HEK293T (cell line): ENCODE data around the gene ODAD3.
"Not testable (repeated sequence)": the region's sequence is repeated elsewhere in the genome, so short reads cannot be mapped to it uniquely, and the experiment has no call there.

Experiments used
- CTCF ChIA-PET: fragments of 350-600 bp; formaldehyde crosslinking; extraction: SDS; loops from one replicate; lab custom pipeline; 2021; ENCODE audit warnings: antibody characterized with exemption, inconsistent platforms; lab: Yijun Ruan, JAX
- POLR2A ChIA-PET: fragments of 350-600 bp; formaldehyde crosslinking; extraction: SDS; loops from one replicate; lab custom pipeline; 2020; ENCODE audit warnings: antibody characterized with exemption, inconsistent platforms; lab: Yijun Ruan, JAX
- DNase-seq: peaks from one replicate; pipeline ENCODE4 v3.0.0; 2012; ENCODE audit warnings: mixed read lengths; ENCODE audit errors: extremely low spot score
- ARNT ChIP-seq: fragments of 450-650 bp; IDR thresholded peaks from 2 replicates; pipeline ENCODE4 v1.6.1; 2017; ENCODE audit warnings: mild to moderate bottlenecking
- BHLHE40 ChIP-seq: fragments of 450-650 bp; IDR thresholded peaks from 2 replicates; pipeline ENCODE4 v1.6.1; 2016; ENCODE audit warnings: mild to moderate bottlenecking, moderate library complexity, borderline replicate concordance
- CTBP1 ChIP-seq: fragments of 450-650 bp; IDR thresholded peaks from 2 replicates; pipeline ENCODE4 v1.6.1; 2016; ENCODE audit warnings: borderline replicate concordance
- ELF4 ChIP-seq: fragments of 450-650 bp; IDR thresholded peaks from 2 replicates; pipeline ENCODE4 v1.6.1; 2017; ENCODE audit warnings: antibody characterized with exemption
- FOXA1 ChIP-seq: fragments of 450-650 bp; IDR thresholded peaks from 2 replicates; pipeline ENCODE4 v1.6.1; 2016; ENCODE audit warnings: mild to moderate bottlenecking
- FOXK2 ChIP-seq: fragments of 450-650 bp; IDR thresholded peaks from 2 replicates; pipeline ENCODE4 v1.6.1; 2016; ENCODE audit warnings: mild to moderate bottlenecking
- FOXM1 ChIP-seq: fragments of 450-650 bp; IDR thresholded peaks from 2 replicates; pipeline ENCODE4 v1.6.1; 2017; ENCODE audit warnings: mild to moderate bottlenecking, borderline replicate concordance
- HDGF ChIP-seq: fragments of 450-650 bp; IDR thresholded peaks from 2 replicates; pipeline ENCODE4 v1.6.1; 2017; ENCODE audit warnings: antibody characterized with exemption, borderline replicate concordance
- L3MBTL2 ChIP-seq: fragments of 450-650 bp; conservative IDR thresholded peaks from 2 replicates; pipeline ENCODE4 v1.6.1; 2016; ENCODE audit warnings: mild to moderate bottlenecking
- LEF1 ChIP-seq: fragments of 450-650 bp; IDR thresholded peaks from 2 replicates; pipeline ENCODE4 v1.6.1; 2017; ENCODE audit warnings: mild to moderate bottlenecking, borderline replicate concordance
- NFRKB ChIP-seq: fragments of 450-650 bp; IDR thresholded peaks from 2 replicates; pipeline ENCODE4 v1.6.1; 2016; ENCODE audit warnings: mild to moderate bottlenecking, moderate library complexity
- SP1 ChIP-seq: fragments of 450-650 bp; IDR thresholded peaks from 2 replicates; pipeline ENCODE4 v1.6.1; 2017
- SUZ12 ChIP-seq: fragments of 450-650 bp; IDR thresholded peaks from 2 replicates; pipeline ENCODE4 v1.6.1; 2016; ENCODE audit warnings: mild to moderate bottlenecking
- TARDBP ChIP-seq: fragments of 450-650 bp; IDR thresholded peaks from 2 replicates; pipeline ENCODE4 v1.6.1; 2016
- ZNF384 ChIP-seq: fragments of 450-650 bp; IDR thresholded peaks from 2 replicates; pipeline ENCODE4 v1.6.1; 2016
- TF ChIP-seq, protein P1 (sequence below): fragments of 450-650 bp; IDR thresholded peaks from 2 replicates; pipeline ENCODE4 v1.6.1; 2016

The ODAD3 gene

DNA sequence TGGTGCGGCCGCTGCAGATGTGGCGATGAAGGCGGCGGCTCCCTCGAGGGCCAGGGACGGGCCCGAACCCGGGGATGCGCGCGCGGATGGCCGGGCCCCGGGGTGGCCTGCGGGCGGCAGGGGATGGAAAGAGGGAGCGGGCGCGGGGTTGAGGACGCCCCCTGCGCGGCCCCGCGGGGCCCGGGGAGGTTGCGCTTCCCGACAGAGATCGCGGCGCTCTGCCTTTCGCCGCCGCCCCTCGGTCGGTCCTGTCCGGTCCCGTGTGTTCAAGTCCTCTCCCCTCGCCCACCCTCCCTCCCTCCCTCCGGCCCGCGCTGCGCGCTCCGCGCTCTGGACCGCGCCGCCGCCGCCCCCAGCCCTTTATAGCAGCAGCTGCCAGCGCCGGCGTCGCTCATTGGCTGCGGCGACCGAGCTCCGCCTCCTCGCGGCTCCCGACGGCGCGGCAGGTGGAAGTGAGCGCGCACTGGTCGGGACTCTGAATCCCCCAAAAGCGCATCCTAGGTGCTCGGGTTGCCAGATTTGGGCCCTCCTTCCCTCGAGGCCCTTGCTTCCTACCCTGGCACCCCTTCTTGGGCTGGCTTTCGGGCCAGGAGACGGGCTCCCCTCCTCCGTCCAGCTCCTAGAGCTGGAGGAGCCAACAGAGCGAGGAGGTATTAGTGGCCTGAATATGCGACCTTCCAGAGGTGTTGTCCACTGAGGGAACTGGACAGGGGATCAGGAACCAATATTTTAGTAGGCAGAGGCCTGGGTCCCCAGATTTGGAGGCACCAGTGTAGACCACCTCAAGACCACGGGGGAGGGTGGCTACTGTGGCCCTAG is 46.0 kb upstream of the ODAD3 start, which contains the start of gene ELAVL3:
Gene ELAVL3 (minus strand): TSS at position 332 of the 819 bp plus-strand sequence. CDS start 438 bp downstream, outside the sequence.
- POLR2A ChIA-PET: interaction anchor here (0.6 to 1.7 kb wide), 3 partner anchors 21 to 106 kb away, joined by 3 to 12 read pairs (median 9); partner anchors contain the start of gene SWSAP1
- CTCF ChIA-PET: interaction anchor here (3.0 kb wide), 1 partner anchor 100 kb away, joined by 14 read pairs; no protein-coding TSS in a partner anchor
- no peak for DNase-seq
- no peak for TF ChIP-seq HDGF
- TF ChIP-seq BHLHE40: no peak
- TF ChIP-seq FOXM1: no peak
- TF ChIP-seq LEF1: no peak
- no peak for TF ChIP-seq SUZ12
- TF ChIP-seq ARNT: no peak
- no peak for TF ChIP-seq CTBP1
- TF ChIP-seq FOXA1: no peak
- TF ChIP-seq NFRKB: no peak
- TF ChIP-seq FOXK2: no peak
- no peak for TF ChIP-seq L3MBTL2
- TF ChIP-seq ZNF384: no peak
- no peak for TF ChIP-seq TARDBP
- TF ChIP-seq SP1: no peak
- TF ChIP-seq, protein P1, sequence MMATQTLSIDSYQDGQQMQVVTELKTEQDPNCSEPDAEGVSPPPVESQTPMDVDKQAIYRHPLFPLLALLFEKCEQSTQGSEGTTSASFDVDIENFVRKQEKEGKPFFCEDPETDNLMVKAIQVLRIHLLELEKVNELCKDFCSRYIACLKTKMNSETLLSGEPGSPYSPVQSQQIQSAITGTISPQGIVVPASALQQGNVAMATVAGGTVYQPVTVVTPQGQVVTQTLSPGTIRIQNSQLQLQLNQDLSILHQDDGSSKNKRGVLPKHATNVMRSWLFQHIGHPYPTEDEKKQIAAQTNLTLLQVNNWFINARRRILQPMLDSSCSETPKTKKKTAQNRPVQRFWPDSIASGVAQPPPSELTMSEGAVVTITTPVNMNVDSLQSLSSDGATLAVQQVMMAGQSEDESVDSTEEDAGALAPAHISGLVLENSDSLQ: no peak

DNA sequence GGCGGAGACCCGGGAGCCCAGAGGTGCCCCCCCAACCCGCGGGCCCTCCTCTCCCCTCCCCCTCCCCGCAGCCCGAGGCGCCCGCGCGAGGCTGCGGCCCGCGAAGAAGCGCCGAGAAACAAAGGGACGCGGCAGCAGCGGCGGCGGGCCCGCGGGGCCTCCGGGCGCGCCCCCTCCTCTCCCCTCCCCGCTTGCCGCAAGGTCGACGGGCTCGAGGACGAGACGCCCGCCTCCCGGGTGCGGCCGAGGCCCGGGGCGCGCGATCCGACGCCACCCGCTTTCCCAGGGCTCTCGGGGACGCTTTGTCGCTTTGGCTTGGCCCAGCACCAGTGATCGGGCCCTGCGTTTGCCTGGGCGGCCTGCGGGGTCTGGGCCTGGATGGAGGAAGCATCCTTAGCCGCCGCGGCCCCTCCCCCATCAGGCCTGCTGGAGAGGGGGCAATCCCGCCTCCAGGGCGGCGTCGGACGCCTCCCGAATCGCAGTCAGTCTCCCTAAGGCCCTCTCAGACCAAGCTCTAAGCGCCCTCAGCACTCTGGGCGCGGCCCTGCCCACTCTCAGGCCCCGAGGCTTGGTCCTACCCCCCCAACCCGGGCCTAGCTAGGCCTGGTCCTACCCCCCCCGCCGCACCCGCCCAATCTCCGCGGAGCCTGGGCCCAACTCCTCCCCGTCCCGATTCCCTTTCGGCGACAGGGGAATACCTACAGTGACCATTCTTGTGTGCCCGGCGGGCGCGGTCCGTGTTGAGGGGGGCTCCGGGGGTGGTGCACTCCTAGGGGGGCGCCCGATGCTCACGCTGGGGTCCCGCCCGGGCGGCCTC is 45.2 kb upstream of the ODAD3 start:
- no peak for DNase-seq
- CTCF ChIA-PET: interaction anchor here (3.0 kb wide), 1 partner anchor 99 kb away, joined by 14 read pairs; no protein-coding TSS in a partner anchor
- TF ChIP-seq FOXA1: no peak
- no peak for TF ChIP-seq SUZ12
- no peak for TF ChIP-seq ARNT
- POLR2A ChIA-PET: no interaction called here

DNA sequence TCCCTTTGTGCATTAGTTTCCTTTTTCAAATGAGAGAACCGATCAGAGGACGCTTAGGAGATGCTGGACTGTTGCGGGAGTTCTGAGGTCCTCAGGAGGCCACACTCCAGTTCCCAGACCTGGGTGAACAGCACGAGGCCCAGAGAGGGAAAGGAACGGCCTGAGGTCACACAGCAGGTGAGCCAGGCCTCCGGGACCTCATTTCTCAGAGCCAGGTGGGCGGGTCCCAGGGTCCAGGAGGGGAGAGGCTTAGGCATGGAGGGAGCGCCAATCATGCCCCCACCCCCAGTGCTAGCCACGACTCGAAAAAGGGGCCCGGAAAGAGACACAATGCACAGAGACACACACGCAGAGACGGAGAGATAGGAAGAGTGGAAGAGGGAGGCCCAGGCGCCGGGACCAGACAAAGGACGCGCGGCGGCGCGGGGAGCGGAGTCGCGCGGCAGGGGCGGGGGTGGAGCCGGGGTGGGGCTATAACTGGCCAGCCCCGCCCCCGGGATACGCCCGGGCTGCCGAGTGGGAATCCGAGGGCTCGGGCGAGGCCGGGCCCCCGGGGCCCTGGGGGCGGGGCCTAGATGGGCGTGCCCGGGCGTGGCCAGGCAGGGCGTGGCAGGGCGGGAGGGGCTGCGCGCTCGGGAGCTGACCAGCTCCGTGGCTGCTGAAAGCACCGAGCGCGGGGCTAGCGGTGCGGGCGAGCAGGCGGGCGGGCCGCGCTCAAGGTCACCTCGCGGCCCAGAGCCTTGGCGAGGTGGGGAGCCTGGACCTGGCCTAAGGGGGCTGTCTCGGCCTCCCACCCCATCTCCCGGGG is 44.4 kb upstream of the ODAD3 start:
- ChIA-PET CTCF (no interaction called here), POLR2A (no interaction called here)
- TF ChIP-seq, protein P1: 0 out of 2 replicates have a peak, but pooled peaks have one; percentile 7
- no peak for TF ChIP-seq HDGF
- peak; percentile 74 for DNase-seq

DNA sequence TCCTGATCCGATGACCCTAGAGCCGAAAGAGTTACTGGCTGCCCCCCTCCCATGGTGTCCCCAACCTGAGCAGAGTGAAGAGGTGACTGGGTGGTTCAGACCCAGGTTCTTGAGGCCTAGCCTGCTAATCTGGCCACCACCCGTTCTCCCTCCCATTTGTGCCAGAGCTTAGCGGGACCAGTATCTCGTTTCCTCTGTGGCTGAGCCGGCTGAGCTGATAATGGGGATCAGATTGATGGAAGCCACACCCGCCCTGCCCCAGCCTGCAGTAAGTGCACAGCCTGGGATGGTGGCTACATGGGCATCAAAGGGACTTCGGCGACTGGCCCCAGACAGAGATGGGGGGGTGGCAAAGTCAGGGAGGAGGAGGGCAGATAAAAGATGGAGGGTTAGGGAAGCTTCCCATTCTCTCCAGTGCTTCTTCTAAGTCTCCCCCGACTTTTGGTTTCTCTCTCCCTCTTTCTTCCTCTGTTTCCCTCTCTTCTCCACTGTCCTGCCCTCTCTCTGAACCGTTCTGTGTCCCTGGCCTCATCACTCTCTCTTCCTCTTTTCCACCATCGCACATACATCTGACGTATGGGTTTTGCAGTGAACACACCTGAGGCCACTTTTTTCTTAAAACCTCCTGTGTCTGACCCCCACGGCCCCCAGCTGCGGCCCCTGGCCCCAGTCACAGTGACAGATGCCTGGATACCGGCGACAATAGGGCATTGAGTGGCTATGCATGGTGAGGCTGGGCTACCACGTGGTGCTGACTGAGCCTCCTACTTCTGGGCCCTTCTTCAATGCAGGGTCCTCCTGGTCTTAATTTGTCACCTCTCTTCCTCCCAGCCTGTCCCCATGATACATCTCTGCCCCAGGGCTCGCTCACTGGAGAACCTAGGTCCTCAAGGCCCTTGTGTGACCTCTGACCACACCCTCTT is 43.5 kb upstream of the ODAD3 start:
- POLR2A ChIA-PET: no interaction called here
- TF ChIP-seq LEF1 (no peak), NFRKB (no peak), FOXK2 (no peak), BHLHE40 (no peak), L3MBTL2 (no peak), TARDBP (no peak), ELF4 (no peak), SP1 (no peak), FOXM1 (no peak), SUZ12 (no peak), CTBP1 (no peak), ZNF384 (no peak), FOXA1 (no peak), HDGF (no peak), ARNT (no peak)
- TF ChIP-seq, protein P1: no peak
- CTCF ChIA-PET: interaction anchor here (0.6 to 0.7 kb wide), 2 partner anchors 1456 to 1619 kb away, joined by 4 to 9 read pairs; no protein-coding TSS in a partner anchor
- DNase-seq: no peak

DNA sequence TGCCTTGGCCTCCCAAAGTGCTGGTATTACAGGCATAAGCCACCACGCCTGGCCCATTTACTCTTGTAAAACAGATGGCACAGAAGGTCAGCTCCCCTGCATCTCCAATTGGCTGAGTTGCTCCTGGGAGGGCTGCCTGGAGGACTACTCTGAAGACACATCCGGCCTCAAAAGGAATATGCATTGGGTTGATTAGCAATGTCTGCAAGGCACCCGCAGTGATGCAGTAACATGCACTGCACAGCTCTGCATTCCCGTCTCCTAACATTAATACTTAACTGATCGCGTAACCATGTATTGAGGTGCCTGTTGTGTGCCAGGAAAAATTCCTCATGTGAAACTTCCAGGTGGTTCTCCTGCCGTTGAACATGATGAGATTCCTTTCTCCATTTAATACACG is 40.9 kb upstream of the ODAD3 start:
- no peak for TF ChIP-seq SP1
- TF ChIP-seq HDGF: no peak
- no peak for TF ChIP-seq ARNT
- no peak for TF ChIP-seq SUZ12
- no peak for TF ChIP-seq L3MBTL2
- TF ChIP-seq NFRKB: no peak
- TF ChIP-seq ZNF384: no peak
- TF ChIP-seq ELF4: no peak
- no peak for TF ChIP-seq TARDBP
- no peak for TF ChIP-seq FOXM1
- TF ChIP-seq FOXK2: no peak
- TF ChIP-seq, protein P1: no peak
- no peak for TF ChIP-seq CTBP1
- no peak for TF ChIP-seq LEF1
- TF ChIP-seq FOXA1: no peak
- no peak for TF ChIP-seq BHLHE40
- POLR2A ChIA-PET: no interaction called here
- no peak for DNase-seq
- CTCF ChIA-PET: no interaction called here

DNA sequence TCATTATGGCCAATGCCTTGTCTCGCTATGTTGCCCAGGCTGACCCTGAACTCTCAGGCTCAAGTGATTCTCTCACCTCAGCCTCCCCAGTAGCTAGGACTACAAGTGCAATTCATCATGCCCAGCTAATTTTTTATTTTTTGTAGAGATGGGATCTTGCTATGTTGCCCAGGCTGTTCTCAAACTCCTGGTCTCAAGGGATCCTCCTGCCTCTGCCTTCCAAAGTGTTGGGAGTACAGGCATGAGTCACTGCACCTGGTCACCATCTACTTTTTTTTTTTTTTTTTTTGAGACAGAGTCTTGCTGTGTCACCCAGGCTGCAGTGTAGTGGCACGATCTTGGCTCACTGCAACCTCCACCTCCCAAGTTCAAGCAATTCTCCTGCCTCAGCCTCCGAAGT is 40.4 kb upstream of the ODAD3 start:
- POLR2A ChIA-PET, DNase-seq, CTCF ChIA-PET: not testable (repeated sequence)
